ENCODE data around the gene ROBO1. TPM values are rescaled to one million over a fixed set of nuclear protein-coding genes. Genes with fewer than 3 reads are reported as not detected.

The ROBO1 gene
- total and polyA plus RNA-seq, 2 experiments from 2014 or later = 18.8 to 31.9 TPM

DNA sequence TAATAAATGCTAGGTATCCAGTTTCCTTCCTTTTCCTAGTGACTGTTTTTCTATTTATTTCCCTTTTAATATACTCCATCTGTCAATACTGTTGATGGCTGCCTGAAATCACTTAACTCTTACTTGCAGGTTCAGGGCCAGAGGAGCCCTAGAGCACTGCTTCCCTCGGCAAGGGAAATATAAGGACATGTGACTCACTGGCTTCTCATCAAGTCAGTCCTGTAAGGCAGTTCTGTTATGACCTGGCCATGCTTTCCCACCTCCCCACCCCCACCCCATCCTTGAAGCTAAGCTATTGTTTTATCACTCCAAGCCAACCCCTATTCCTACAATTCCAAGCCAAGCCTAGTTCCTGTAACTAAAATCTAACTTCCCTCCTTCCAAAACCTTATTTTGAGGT, 800.7 kb downstream of the ROBO1 start:
- H3K4me2 ChIP-seq (ENCODE audit: unreplicated experiment) = no peak overlapping the region
- H3K9me3 ChIP-seq (ENCODE audit: low read depth) = no peaks in the 10 kb centered on the region
- H2AFZ ChIP-seq = no peak overlapping the region
- H3K4me1 ChIP-seq (ENCODE audit: insufficient read depth) = peaks cover 22% of the 10 kb centered on the region
- WGBS, 2 experiments (ENCODE audit: low coverage in 1 of 2, low lambda C conversion rate in 2 of 2, missing lambda C conversion rate in 2 of 2) = 46 to 63% methylated on average over 1 of the region's 1 CpG
- no peaks in the 10 kb centered on the region for H4K20me1 ChIP-seq (ENCODE audit: insufficient read depth)
- H3K9me2 ChIP-seq (ENCODE audit: insufficient read depth) = no peaks in the 10 kb centered on the region
- DNase-seq = no peak
- H3K79me2 ChIP-seq (ENCODE audit: insufficient read depth) = peaks cover 45% of the 10 kb centered on the region
- H3K4me3 ChIP-seq = no peak overlapping the region
- no peaks in the 10 kb centered on the region for H3K36me3 ChIP-seq (ENCODE audit: low read depth)
- TF ChIP-seq EZH2phosphoT487 (IDR thresholded peaks at IDR 0.05; ENCODE audit: insufficient read depth, low read depth) (no peak), EZH2 (IDR thresholded peaks at IDR 0.05; ENCODE audit: insufficient read depth, poor library complexity, severe bottlenecking) (no peak)
- 0 out of 2 replicates have a peak, but pooled peaks cover 3% of the 10 kb centered on the region for H3F3A ChIP-seq (ENCODE audit: insufficient read depth)
- H3K27ac ChIP-seq = no peak overlapping the region
- in situ Hi-C loops (cut with MboI) = no loop called here
- H3K9ac ChIP-seq = no peak overlapping the region
- no peaks in the 10 kb centered on the region for H3K27me3 ChIP-seq (replicated peaks; ENCODE audit: insufficient read depth)

DNA sequence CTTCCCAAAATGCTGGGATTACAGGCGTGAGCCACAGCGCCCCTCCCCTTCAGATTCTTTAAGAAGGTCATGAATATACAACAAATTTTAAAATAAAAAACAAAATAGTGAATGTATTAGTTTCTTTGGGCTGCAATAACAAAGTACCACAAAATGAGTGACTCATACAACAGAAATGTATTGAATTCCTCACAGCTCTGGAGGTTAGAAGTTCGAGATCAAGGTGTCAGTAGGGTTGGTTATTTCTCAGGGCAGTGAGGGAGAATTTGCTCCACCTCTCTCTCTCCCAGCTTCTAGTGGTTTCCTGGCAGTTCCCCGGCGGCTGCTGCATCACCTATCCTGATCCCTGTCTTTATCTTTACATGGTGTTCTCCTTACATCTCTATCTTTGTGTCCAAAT, 804.0 kb downstream of the ROBO1 start:
- Histone ChIP-seq H3K9me3 (ENCODE audit: low read depth) (no peaks in the 10 kb centered on the region), H2AFZ (no peak overlapping the region), H3K4me2 (ENCODE audit: unreplicated experiment) (no peak overlapping the region), H3K9me2 (ENCODE audit: insufficient read depth) (no peaks in the 10 kb centered on the region), H3K27ac (no peak overlapping the region), H3K9ac (no peak overlapping the region), H4K20me1 (ENCODE audit: insufficient read depth) (no peaks in the 10 kb centered on the region), H3K36me3 (ENCODE audit: low read depth) (no peaks in the 10 kb centered on the region), H3K27me3 (replicated peaks; ENCODE audit: insufficient read depth) (no peaks in the 10 kb centered on the region), H3F3A (ENCODE audit: insufficient read depth) (no peaks in the 10 kb centered on the region), H3K4me1 (ENCODE audit: insufficient read depth) (peaks cover 4% of the 10 kb centered on the region), H3K79me2 (ENCODE audit: insufficient read depth) (peaks cover 40% of the 10 kb centered on the region; the same call in 1 of the 2 replicates), H3K4me3 (no peak overlapping the region)
- WGBS, 2 experiments (ENCODE audit: low coverage in 1 of 2, low lambda C conversion rate in 2 of 2, missing lambda C conversion rate in 2 of 2) = 94 to 97% methylated on average over 5 of the region's 5 CpGs
- TF ChIP-seq EZH2phosphoT487 (IDR thresholded peaks at IDR 0.05; ENCODE audit: insufficient read depth, low read depth) = no peak
- no peak for TF ChIP-seq EZH2 (IDR thresholded peaks at IDR 0.05; ENCODE audit: insufficient read depth, poor library complexity, severe bottlenecking)
- no peak for DNase-seq
- in situ Hi-C loops (cut with MboI) = no loop called here

DNA sequence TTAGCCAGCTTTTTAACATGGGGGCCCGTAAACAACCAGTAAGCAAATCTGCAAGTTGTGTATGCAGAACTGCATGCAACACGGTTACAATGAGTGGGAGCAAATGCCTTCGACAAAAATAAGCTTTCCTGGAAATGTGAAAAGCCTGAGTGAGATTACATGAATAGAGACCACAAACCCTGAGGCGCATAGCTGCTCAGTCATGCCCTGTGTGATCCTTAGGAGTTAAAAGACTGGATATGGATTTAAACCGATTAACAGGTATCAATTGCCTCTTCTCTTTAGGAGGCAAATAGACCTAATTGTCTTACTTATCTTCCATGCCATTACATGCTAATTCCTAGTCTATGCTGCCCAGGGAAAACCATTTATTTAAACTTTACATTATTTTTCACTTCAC, 810.3 kb downstream of the ROBO1 start:
- no peak overlapping the region for H3K4me3 ChIP-seq
- no peak overlapping the region for H2AFZ ChIP-seq
- no peak for DNase-seq
- H3K4me1 ChIP-seq (ENCODE audit: insufficient read depth) = no peaks in the 10 kb centered on the region
- no peak overlapping the region for H3K27ac ChIP-seq
- H3K9ac ChIP-seq = no peak overlapping the region
- in situ Hi-C loops (cut with MboI) = no loop called here
- no peaks in the 10 kb centered on the region for H3K9me3 ChIP-seq (ENCODE audit: low read depth)
- H4K20me1 ChIP-seq (ENCODE audit: insufficient read depth) = no peaks in the 10 kb centered on the region
- TF ChIP-seq EZH2 (IDR thresholded peaks at IDR 0.05; ENCODE audit: insufficient read depth, poor library complexity, severe bottlenecking) (no peak), EZH2phosphoT487 (IDR thresholded peaks at IDR 0.05; ENCODE audit: insufficient read depth, low read depth) (no peak)
- H3K36me3 ChIP-seq (ENCODE audit: low read depth) = no peaks in the 10 kb centered on the region
- H3F3A ChIP-seq (ENCODE audit: insufficient read depth) = no peaks in the 10 kb centered on the region
- WGBS, 2 experiments (ENCODE audit: low coverage in 1 of 2, low lambda C conversion rate in 2 of 2, missing lambda C conversion rate in 2 of 2) = 89 to 93% methylated on average over 5 of the region's 5 CpGs
- H3K4me2 ChIP-seq (ENCODE audit: unreplicated experiment) = no peak overlapping the region
- H3K9me2 ChIP-seq (ENCODE audit: insufficient read depth) = no peaks in the 10 kb centered on the region
- no peaks in the 10 kb centered on the region for H3K27me3 ChIP-seq (replicated peaks; ENCODE audit: insufficient read depth)
- peaks cover 15% of the 10 kb centered on the region; the same call in 1 of the 2 replicates for H3K79me2 ChIP-seq (ENCODE audit: insufficient read depth)

DNA sequence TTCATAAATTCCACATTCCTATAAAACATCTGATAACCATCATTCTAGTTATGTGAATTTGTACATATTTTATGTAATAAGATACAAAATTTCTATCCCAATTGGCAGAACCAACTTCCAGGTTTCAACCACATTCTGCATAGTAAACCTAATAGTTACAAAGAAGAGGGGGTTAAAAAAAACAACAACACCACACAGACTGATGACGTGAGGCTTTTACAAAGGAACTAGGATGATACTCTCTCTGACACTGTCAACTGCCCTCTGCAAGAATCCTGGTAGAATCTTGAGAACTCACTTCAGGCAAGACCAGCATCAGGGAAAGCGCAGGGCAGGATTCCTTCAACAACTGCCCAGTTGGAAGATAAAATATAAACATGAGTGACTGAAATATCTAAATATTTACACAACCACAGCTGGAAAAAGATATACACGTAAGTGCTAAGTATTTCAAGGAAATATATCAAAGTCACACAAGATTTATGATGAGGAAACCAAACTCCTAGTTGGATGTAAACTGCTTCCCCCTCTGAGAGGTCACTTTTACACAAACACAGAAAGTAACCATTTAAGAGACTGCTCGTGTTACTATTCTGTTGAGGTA, 816.4 kb downstream of the ROBO1 start:
- H3K27ac ChIP-seq = no peak overlapping the region
- H3K9me2 ChIP-seq (ENCODE audit: insufficient read depth) = no peaks in the 10 kb centered on the region
- H2AFZ ChIP-seq = no peak overlapping the region
- in situ Hi-C loops (cut with MboI) = no loop called here
- no peak overlapping the region for H3K9ac ChIP-seq
- no peaks in the 10 kb centered on the region for H3K9me3 ChIP-seq (ENCODE audit: low read depth)
- TF ChIP-seq EZH2phosphoT487 (IDR thresholded peaks at IDR 0.05; ENCODE audit: insufficient read depth, low read depth) = no peak
- TF ChIP-seq EZH2 (IDR thresholded peaks at IDR 0.05; ENCODE audit: insufficient read depth, poor library complexity, severe bottlenecking) = no peak
- WGBS, 2 experiments (ENCODE audit: low coverage in 1 of 2, low lambda C conversion rate in 2 of 2, missing lambda C conversion rate in 2 of 2) = 64 to 72% methylated on average over 4 of the region's 4 CpGs
- H3K27me3 ChIP-seq (replicated peaks; ENCODE audit: insufficient read depth) = no peaks in the 10 kb centered on the region
- H3K36me3 ChIP-seq (ENCODE audit: low read depth) = no peaks in the 10 kb centered on the region
- no peak overlapping the region for H3K4me3 ChIP-seq
- no peaks in the 10 kb centered on the region for H3F3A ChIP-seq (ENCODE audit: insufficient read depth)
- H4K20me1 ChIP-seq (ENCODE audit: insufficient read depth) = no peaks in the 10 kb centered on the region
- no peaks in the 10 kb centered on the region for H3K4me1 ChIP-seq (ENCODE audit: insufficient read depth)
- no peak for DNase-seq
- H3K4me2 ChIP-seq (ENCODE audit: unreplicated experiment) = no peak overlapping the region
- peaks cover 4% of the 10 kb centered on the region; the same call in 1 of the 2 replicates for H3K79me2 ChIP-seq (ENCODE audit: insufficient read depth)
